DND-41 (cell line): ENCODE data around the gene SHB.

Experiments
- ATAC-seq: fragments of 200-7000 bp; cut with Tn5 transposase; 3 replicates; pipeline ENCODE4 v1.9.1; 2021; ENCODE audit warnings: low read depth; ENCODE audit not compliant: insufficient read depth
- DNase-seq: peaks from one replicate; pipeline ENCODE4 v3.0.0-alpha.2; 2020
- H2AFZ ChIP-seq: 2 replicates; pipeline ENCODE4 v1.6.0; 2012; ENCODE audit warnings: low read depth, low read length
- H3K27ac ChIP-seq: 2 replicates; pipeline ENCODE4 v1.5.1; 2012; ENCODE audit warnings: low read length, inconsistent platforms
- H3K27me3 ChIP-seq: fragments of 200-600 bp; sonication (generic); 2 replicates; pipeline ENCODE4 v1.6.0; 2012; ENCODE audit warnings: low read length, mild to moderate bottlenecking, inconsistent platforms; ENCODE audit not compliant: insufficient read depth, poor library complexity
- H3K36me3 ChIP-seq: 2 replicates; pipeline ENCODE4 v1.5.1; 2012; ENCODE audit warnings: low read length, inconsistent platforms; ENCODE audit not compliant: insufficient read depth
- H3K4me1 ChIP-seq: 2 replicates; pipeline ENCODE4 v1.5.1; 2012; ENCODE audit warnings: mild to moderate bottlenecking, low read length; ENCODE audit not compliant: insufficient read depth
- H3K4me2 ChIP-seq: 2 replicates; pipeline ENCODE4 v1.6.0; 2012; ENCODE audit warnings: mild to moderate bottlenecking, moderate library complexity, low read length, inconsistent platforms; ENCODE audit not compliant: insufficient read depth
- H3K4me3 ChIP-seq, 2 experiments: fragments of 200-600 bp in 1 of 2; shearing (Covaris generic) in 1 of 2; 2 replicates each; pipeline ENCODE4 v1.5.1; 2012 to 2016; ENCODE audit warnings: inconsistent platforms in 2 of 2, low read length in 2 of 2, mild to moderate bottlenecking in 2 of 2, low read depth in 1 of 2, moderate library complexity in 1 of 2
- H3K79me2 ChIP-seq: 2 replicates; pipeline ENCODE4 v1.6.0; 2012; ENCODE audit warnings: low read length, inconsistent platforms; ENCODE audit not compliant: insufficient read depth
- H3K9ac ChIP-seq: 2 replicates; pipeline ENCODE4 v1.6.0; 2012; ENCODE audit warnings: low read depth, mild to moderate bottlenecking, inconsistent platforms, low read length, moderate library complexity
- H3K9me3 ChIP-seq: 2 replicates; pipeline ENCODE4 v1.5.1; 2012; ENCODE audit warnings: low read length, moderate library complexity, mild to moderate bottlenecking, inconsistent platforms; ENCODE audit not compliant: insufficient read depth, severe bottlenecking
- H4K20me1 ChIP-seq: 2 replicates; pipeline ENCODE4 v1.6.0; 2012; ENCODE audit warnings: low read length; ENCODE audit not compliant: insufficient read depth
- EZH2 ChIP-seq: IDR thresholded peaks from 3 replicates; pipeline ENCODE4 v1.6.1; 2012; ENCODE audit warnings: borderline replicate concordance, low read depth, mild to moderate bottlenecking, moderate library complexity, low read length, inconsistent platforms; ENCODE audit not compliant: severe bottlenecking
- TF ChIP-seq, protein P1 (sequence below): IDR thresholded peaks from 2 replicates; pipeline ENCODE4 v1.5.1; 2012; ENCODE audit warnings: borderline replicate concordance, low read length, moderate library complexity, mild to moderate bottlenecking; ENCODE audit not compliant: poor library complexity, severe bottlenecking; ENCODE audit errors: extremely low read depth

The SHB gene

DNA sequence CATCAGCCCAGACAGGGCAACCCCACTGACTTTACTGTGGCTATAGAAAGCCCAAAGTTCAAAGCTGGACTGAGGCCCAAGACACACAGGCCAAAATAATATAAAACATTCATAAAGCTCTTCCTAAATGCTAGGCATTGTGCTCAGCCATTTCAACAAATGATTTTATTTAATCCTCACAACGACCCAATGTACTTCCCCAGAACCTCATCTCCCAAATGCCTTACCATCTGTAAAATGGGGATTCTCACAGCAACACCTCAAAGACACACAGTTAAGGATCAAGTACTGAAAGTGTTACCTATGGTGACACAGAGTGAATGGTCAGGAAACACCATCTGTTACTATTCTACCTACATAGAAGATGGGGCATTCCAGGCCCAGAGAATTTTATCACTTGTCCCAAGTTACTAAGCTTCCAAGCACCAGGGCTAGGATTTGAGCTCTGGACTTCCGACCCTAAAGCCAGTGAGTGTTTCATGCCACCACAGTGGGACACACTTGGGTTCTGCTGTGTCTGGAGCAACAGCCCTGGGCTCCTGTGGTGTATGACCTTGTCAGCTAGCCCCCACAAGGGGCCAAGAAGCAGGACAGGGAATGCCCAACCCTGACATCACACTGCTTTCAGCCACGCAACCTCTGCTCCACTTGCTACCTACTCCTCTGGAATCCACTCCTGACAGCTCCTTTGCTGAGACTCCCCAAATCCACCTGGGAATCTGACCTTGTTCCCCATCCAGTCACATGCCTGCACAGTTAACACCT, 15.1 kb downstream of the SHB start:
- Histone ChIP-seq H3K4me3 (no peak overlapping the region), H4K20me1 (no peaks in the 10 kb centered on the region; the same call in 1 of the 2 replicates), H3K27ac (no peak overlapping the region), H3K36me3 (no peaks in the 10 kb centered on the region), H3K9me3 (no peaks in the 10 kb centered on the region), H3K4me1 (peaks cover 12% of the 10 kb centered on the region), H3K27me3 (no peaks in the 10 kb centered on the region), H3K79me2 (no peaks in the 10 kb centered on the region), H2AFZ (no peak overlapping the region), H3K4me2 (no peak overlapping the region), H3K9ac (no peak overlapping the region)
- no peak for ATAC-seq
- DNase-seq, result no peak
- TF ChIP-seq, protein P1, sequence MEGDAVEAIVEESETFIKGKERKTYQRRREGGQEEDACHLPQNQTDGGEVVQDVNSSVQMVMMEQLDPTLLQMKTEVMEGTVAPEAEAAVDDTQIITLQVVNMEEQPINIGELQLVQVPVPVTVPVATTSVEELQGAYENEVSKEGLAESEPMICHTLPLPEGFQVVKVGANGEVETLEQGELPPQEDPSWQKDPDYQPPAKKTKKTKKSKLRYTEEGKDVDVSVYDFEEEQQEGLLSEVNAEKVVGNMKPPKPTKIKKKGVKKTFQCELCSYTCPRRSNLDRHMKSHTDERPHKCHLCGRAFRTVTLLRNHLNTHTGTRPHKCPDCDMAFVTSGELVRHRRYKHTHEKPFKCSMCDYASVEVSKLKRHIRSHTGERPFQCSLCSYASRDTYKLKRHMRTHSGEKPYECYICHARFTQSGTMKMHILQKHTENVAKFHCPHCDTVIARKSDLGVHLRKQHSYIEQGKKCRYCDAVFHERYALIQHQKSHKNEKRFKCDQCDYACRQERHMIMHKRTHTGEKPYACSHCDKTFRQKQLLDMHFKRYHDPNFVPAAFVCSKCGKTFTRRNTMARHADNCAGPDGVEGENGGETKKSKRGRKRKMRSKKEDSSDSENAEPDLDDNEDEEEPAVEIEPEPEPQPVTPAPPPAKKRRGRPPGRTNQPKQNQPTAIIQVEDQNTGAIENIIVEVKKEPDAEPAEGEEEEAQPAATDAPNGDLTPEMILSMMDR, result no peak
- no peak for TF ChIP-seq EZH2

- Histone ChIP-seq H3K27me3 (no peaks in the 10 kb centered on the region), H3K9ac (no peak overlapping the region), H3K79me2 (no peaks in the 10 kb centered on the region), H3K4me3 (no peak overlapping the region), H3K4me1 (no peaks in the 10 kb centered on the region), H3K9me3 (no peaks in the 10 kb centered on the region), H3K36me3 (no peaks in the 10 kb centered on the region), H3K27ac (no peak overlapping the region), H4K20me1 (no peaks in the 10 kb centered on the region; the same call in 1 of the 2 replicates), H3K4me2 (no peak overlapping the region), H2AFZ (no peak overlapping the region)
- ATAC-seq (no peak), DNase-seq (no peak)
- TF ChIP-seq EZH2, result no peak
- TF ChIP-seq, protein P1, result no peak
Measured at GRCh38 chr9:38051780-38052546, 17.1 kb downstream of the SHB start.

DNA sequence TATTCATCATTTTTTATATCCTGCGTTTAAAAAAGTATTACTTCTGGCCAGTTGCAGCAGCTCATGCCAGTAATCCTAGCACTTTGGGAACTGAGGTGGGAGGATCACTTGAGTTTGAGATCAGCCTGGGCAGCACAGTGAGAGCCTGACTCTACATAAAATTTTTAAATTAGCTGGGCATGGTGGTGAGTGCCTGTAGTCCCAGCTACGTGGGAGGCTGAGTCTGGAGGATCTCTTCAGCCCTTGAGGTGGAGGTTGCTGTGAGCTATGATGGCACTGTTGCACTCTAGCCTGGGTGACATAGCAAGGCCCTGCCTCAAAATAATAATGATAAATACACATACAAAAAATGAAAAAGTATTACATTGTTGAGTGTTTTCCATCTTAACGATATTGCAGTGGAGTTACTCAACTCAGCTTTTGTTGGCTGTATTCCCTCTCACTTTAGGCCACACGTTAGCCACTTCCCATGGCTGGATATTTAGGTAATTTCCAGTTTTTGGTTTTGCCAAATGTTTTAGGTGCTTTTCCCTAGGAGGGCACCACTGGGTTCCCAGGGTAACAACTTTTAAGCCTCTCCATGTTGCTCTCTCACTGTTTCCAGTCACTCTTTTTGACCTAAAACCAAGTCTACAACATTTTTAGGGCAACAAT, 20.6 kb downstream of the SHB start:
- Histone ChIP-seq H2AFZ (no peak overlapping the region), H3K9ac (no peak overlapping the region), H3K36me3 (no peaks in the 10 kb centered on the region), H3K4me3 (no peak overlapping the region), H3K9me3 (no peaks in the 10 kb centered on the region), H3K27me3 (no peaks in the 10 kb centered on the region), H3K4me2 (no peak overlapping the region), H3K27ac (no peak overlapping the region), H4K20me1 (no peaks in the 10 kb centered on the region; the same call in 1 of the 2 replicates), H3K79me2 (no peaks in the 10 kb centered on the region), H3K4me1 (no peaks in the 10 kb centered on the region)
- DNase-seq (no peak), ATAC-seq (no peak)
- TF ChIP-seq, protein P1, result no peak
- no peak for TF ChIP-seq EZH2
